A673 (cell line): ENCODE data around the gene ZNF777. TPM values are rescaled to one million over a fixed set of nuclear protein-coding genes. Genes with fewer than 3 reads are reported as not detected.
A peak's percentile ranks its signal among the peaks of the same experiment; 100 is the strongest.

Experiments used
- BruUV-seq: library from RNA; stranded (reverse); fragments of 400-500 nt; replicated peaks from 2 replicates; lab custom pipeline; 2021; lab: Mats Ljungman, UMichigan
- CTCF ChIA-PET: fragments of 300-600 bp; sonication (Branson Sonifier 250); formaldehyde crosslinking; loops from one replicate; lab custom pipeline; 2022; ENCODE audit warnings: antibody characterized with exemption; lab: Charles Lee
- POLR2A ChIA-PET: fragments of 300-600 bp; sonication (Branson Sonifier 250); formaldehyde crosslinking; loops from one replicate; lab custom pipeline; 2022; ENCODE audit warnings: antibody characterized with exemption; ENCODE audit not compliant: low non-redundant PET; lab: Charles Lee
- DNase-seq: peaks from one replicate; pipeline ENCODE4 v3.0.0-alpha.2; 2015; ENCODE audit warnings: low spot score
- H3K27ac ChIP-seq: fragments of 200-600 bp; sonication (generic); 2 replicates; pipeline ENCODE4 v1.5.1; 2016; ENCODE audit warnings: mixed run types, low read depth, mild to moderate bottlenecking, mixed read lengths, antibody characterized with exemption, low read length; ENCODE audit not compliant: poor library complexity, severe bottlenecking
- H3K27me3 ChIP-seq: fragments of 200-600 bp; sonication (generic); replicated peaks from 2 replicates; pipeline ENCODE4 v1.6.1; 2017; ENCODE audit warnings: mixed run types, low read depth, mild to moderate bottlenecking, mixed read lengths, antibody characterized with exemption, low read length; ENCODE audit not compliant: insufficient read depth, poor library complexity
- H3K36me3 ChIP-seq: fragments of 200-600 bp; sonication (generic); 2 replicates; pipeline ENCODE4 v1.6.1; 2016; ENCODE audit warnings: mixed run types, mild to moderate bottlenecking, mixed read lengths, antibody characterized with exemption, low read length; ENCODE audit not compliant: insufficient read depth, poor library complexity, severe bottlenecking
- H3K4me1 ChIP-seq: fragments of 200-600 bp; sonication (generic); 2 replicates; pipeline ENCODE4 v1.6.1; 2017; ENCODE audit warnings: mixed run types, mild to moderate bottlenecking, mixed read lengths, antibody characterized with exemption, low read length; ENCODE audit not compliant: insufficient read depth, poor library complexity, severe bottlenecking
- H3K4me3 ChIP-seq: fragments of 200-600 bp; sonication (generic); 2 replicates; pipeline ENCODE4 v1.5.1; 2016; ENCODE audit warnings: low read depth, mixed run types, mild to moderate bottlenecking, mixed read lengths, low read length; ENCODE audit not compliant: poor library complexity, severe bottlenecking
- H3K9me3 ChIP-seq: fragments of 200-600 bp; sonication (generic); 2 replicates; pipeline ENCODE4 v1.6.1; 2016; ENCODE audit warnings: mixed run types, low read depth, mild to moderate bottlenecking, mixed read lengths, antibody characterized with exemption, low read length; ENCODE audit not compliant: poor library complexity, severe bottlenecking
- CTCF ChIP-seq: fragments of 300-800, 200-600 bp; sonication (generic); conservative IDR thresholded peaks from 2 replicates; pipeline ENCODE4 v1.5.1; 2017; ENCODE audit warnings: low read depth, mild to moderate bottlenecking, antibody characterized with exemption, low read length, moderate library complexity, mixed read lengths
- EZH2 ChIP-seq: fragments of 200-600 bp; sonication (generic); IDR thresholded peaks from 2 replicates; pipeline ENCODE4 v1.6.1; 2017; ENCODE audit warnings: borderline replicate concordance, low read depth, mild to moderate bottlenecking, mixed read lengths, antibody characterized with exemption, low read length; ENCODE audit not compliant: poor library complexity, severe bottlenecking
- intact Hi-C: fragments of 100-400 bp; cut with micrococcal nuclease; formaldehyde crosslinking; loops from one replicate; pipeline ENCODE4 v1.10.0; 2022; ENCODE audit not compliant: unreplicated experiment
- total RNA-seq: library from RNA; stranded (reverse); gene quantifications from 2 replicates; pipeline ENCODE4 v1.2.3, GENCODE V29; 2021

ZNF777 gene
- total RNA-seq, 1 experiment from 2014 or later = 19.3 TPM

GRCh38 chr7:149459201-149459539, 1.7 kb downstream of the ZNF777 start:
- intact Hi-C loops = no loop called here
- no TSS peak for BruUV-seq
- TF ChIP-seq EZH2 (no peak), CTCF (no peak)
- H3K9me3 ChIP-seq = no peaks in the 10 kb centered on the region
- H3K4me3 ChIP-seq = peak overlapping the region; percentile 74
- ChIA-PET CTCF (no interaction called here), POLR2A (no interaction called here)
- peak overlapping the region; percentile 57 for H3K27ac ChIP-seq
- no peak for DNase-seq
- peaks cover 19% of the 10 kb centered on the region for H3K4me1 ChIP-seq
- H3K27me3 ChIP-seq = no peaks in the 10 kb centered on the region
- H3K36me3 ChIP-seq = peaks cover 13% of the 10 kb centered on the region

DNA sequence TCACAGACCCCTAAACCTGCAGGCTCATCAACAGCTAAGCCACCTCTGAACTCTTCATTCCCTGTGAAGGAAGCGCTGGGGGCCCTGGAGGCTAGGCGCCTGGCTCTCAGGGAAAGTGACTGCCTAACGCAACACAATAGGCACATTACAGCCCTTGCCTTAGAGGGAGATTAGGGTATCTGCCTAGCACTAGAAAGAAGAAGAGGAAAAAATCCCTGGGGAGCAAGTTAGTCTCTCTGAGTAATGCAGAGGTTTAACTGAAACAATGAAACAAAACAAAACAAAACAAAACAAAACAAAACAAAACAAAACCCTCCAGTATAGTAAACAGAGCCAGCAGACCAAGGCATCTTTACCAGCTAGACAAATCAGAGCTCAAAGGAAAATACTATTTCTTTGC, 2.6 kb downstream of the ZNF777 start:
- H3K27ac ChIP-seq = no peak overlapping the region
- DNase-seq = peak; percentile 39
- peaks cover 19% of the 10 kb centered on the region for H3K4me1 ChIP-seq
- CTCF ChIA-PET = no interaction called here
- peak overlapping the region; percentile 74 for H3K4me3 ChIP-seq
- POLR2A ChIA-PET = no interaction called here
- BruUV-seq = no TSS peak
- peaks cover 23% of the 10 kb centered on the region for H3K36me3 ChIP-seq
- no peaks in the 10 kb centered on the region for H3K9me3 ChIP-seq
- TF ChIP-seq CTCF (no peak), EZH2 (no peak)
- H3K27me3 ChIP-seq = no peaks in the 10 kb centered on the region
- intact Hi-C loops = no loop called here

- Histone ChIP-seq H3K27ac (no peak overlapping the region), H3K4me3 (no peak overlapping the region), H3K9me3 (no peaks in the 10 kb centered on the region), H3K4me1 (peaks cover 19% of the 10 kb centered on the region), H3K36me3 (peaks cover 26% of the 10 kb centered on the region), H3K27me3 (no peaks in the 10 kb centered on the region)
- intact Hi-C loops = no loop called here
- no peak for DNase-seq
- ChIA-PET CTCF (no interaction called here), POLR2A (no interaction called here)
- TF ChIP-seq EZH2 (no peak), CTCF (no peak)
- no TSS peak for BruUV-seq
Observed at GRCh38 chr7:149457766-149458165, 3.1 kb downstream of the ZNF777 start.
